SU-DHL-6 (cell line): Measurements from ENCODE around the gene AVPR1B.

Source experiments
- EZH2phosphoT487 ChIP-seq: fragments of 200-600 bp; sonication (generic), shearing (Covaris generic); conservative IDR thresholded peaks from 2 replicates; pipeline ENCODE4 v1.6.1; 2018; ENCODE audit warnings: mild to moderate bottlenecking, antibody characterized with exemption, low read length, moderate library complexity, mixed read lengths
- TF ChIP-seq, protein P1 (sequence below): fragments of 200-600 bp; sonication (generic); IDR thresholded peaks from one replicate; pipeline ENCODE4 v1.5.1; 2017; ENCODE audit warnings: antibody characterized with exemption, mild to moderate bottlenecking, low read length, moderate library complexity; ENCODE audit not compliant: insufficient read depth, poor library complexity, severe bottlenecking

DNA sequence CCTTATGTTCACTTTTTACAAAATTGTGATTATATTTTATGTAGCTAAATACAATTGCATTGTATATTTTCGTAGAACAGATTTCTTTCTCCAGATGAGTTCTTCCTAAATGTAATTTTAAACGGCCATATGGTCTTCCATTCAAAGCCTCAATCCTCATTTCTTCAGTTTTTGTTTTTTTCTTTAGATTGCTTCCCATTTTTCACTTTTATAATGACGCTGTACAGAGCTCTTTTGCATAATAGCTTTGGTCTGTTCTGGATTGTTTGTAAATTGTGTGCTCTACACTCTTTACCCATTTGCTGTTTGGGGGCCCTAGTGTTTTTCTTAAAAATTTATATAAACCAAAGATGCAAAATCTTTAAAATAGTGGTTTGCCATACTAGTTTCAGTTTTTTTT lies 27.8 kb downstream of the AVPR1B start:
- TF ChIP-seq, protein P1, sequence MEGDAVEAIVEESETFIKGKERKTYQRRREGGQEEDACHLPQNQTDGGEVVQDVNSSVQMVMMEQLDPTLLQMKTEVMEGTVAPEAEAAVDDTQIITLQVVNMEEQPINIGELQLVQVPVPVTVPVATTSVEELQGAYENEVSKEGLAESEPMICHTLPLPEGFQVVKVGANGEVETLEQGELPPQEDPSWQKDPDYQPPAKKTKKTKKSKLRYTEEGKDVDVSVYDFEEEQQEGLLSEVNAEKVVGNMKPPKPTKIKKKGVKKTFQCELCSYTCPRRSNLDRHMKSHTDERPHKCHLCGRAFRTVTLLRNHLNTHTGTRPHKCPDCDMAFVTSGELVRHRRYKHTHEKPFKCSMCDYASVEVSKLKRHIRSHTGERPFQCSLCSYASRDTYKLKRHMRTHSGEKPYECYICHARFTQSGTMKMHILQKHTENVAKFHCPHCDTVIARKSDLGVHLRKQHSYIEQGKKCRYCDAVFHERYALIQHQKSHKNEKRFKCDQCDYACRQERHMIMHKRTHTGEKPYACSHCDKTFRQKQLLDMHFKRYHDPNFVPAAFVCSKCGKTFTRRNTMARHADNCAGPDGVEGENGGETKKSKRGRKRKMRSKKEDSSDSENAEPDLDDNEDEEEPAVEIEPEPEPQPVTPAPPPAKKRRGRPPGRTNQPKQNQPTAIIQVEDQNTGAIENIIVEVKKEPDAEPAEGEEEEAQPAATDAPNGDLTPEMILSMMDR = no peak
- no peak for TF ChIP-seq EZH2phosphoT487
